NOMO-1 treated with dmso at 0.1 percent for 144 hours (cell line): ENCODE data around the gene ARPC1B.
"Not testable (repeated sequence)": the region's sequence is repeated elsewhere in the genome, so short reads cannot be mapped to it uniquely, and the experiment has no call there.

Source experiments
- DNase-seq: peaks from one replicate; lab custom pipeline; 2025; ENCODE audit not compliant: unreplicated experiment; lab: John Stamatoyannopoulos, UW

The ARPC1B gene

DNA sequence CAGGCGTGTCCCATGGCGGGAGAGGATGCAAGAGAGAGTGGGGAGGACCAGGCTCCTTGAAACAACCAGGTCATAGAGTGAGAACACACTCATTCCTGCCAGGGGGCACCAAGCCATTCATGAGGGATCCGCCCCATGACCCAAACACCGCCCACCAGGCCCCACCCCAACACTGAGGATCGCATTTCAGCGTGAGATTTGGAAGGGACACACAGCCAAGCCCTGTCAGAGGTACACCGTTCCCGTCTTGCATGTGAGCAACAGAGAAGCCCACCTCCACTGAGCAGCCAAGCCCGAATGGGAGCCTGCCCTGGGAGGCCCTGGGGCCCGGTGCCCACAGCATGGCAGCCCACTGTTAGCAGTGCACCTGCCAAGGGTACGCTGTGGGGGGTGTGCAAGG, 7.9 kb upstream of the ARPC1B start:
- no peak for DNase-seq

DNA sequence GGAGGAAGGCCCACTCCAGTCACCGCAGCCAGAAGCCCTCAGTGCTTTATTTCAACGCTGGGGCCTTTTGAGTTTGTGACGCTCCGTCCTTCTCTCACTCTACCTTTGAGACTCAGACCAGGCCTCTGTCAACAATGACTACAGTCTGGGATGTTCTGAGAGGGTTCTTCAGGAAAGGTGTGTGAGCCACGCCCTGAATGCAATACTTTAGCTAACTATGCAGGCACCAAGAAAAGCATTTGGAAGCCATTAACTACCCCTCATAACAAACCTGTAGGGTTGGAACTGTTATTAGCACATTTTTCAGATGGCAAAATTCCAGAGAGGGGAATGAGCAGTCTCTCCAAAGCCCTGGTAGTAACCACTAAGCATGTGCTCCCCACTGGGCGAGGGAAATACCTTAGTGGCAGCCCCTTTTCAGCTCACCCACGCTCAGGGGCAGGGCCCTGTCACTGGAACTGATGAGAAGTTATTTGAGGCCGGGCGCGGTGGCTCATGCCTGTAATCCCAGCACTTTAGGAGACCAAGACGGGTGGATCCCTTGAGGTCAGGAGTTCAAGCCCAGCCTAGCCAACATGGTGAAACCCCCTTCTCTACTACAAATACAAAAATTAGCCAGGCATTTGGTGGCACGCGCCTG, 5.7 kb upstream of the ARPC1B start:
- DNase-seq: no peak

DNA sequence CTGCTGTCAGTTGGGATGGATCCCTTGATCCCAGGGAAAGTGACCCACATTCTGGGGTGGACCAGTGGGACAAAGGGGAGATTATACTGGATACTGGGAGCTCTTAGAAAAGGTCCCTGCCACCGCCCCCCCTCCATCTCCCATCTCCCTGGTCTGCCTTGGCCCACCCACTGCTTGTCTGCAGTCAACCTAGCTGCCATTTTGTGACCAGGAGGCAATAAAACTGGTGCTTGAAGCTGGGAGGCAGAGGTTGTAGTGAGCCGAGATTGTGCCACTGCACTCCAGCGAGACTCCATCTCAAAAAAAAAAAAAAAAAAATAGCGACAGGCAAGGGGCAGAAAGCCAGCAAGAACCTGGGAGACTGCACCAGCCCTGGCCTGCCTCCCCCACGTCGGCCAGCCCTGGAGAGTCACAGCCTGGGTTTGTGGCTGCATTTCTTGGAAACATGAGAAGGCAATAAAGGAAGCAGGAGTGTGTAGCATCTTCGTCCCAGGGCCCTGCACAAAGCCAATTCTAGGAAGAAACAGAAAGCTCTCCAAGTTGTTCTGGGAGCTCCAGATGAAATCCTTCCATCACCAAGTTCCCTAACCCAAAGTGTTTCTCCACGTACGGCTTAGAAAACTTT, 4.7 kb upstream of the ARPC1B start:
- DNase-seq: no peak

DNA sequence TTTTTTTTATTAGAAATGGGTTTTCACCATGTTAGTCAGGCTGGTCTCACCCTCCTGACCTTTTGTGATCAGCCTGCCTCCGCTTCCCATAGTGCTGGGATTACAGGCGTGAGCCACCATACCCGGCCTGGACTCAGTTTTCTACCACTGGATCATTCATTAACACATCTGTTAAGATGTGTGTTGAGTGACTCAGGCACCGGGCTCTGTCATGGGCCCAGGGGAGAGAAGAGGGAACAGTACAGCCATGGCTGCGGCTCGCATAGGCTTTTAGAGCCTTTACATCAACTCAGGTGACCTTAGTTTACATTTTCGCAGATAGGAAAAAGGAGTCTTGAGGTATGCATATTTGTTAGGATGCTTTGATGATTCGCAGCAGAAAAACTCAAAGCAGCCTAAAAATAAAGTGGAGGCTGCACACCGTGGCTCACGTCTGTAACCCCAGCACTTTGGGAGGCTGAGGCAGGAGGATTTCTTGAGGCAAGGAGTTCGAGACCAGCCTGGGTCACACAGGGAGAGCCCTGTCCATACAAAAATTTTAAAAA, 3.1 kb upstream of the ARPC1B start:
- DNase-seq: no peak

DNA sequence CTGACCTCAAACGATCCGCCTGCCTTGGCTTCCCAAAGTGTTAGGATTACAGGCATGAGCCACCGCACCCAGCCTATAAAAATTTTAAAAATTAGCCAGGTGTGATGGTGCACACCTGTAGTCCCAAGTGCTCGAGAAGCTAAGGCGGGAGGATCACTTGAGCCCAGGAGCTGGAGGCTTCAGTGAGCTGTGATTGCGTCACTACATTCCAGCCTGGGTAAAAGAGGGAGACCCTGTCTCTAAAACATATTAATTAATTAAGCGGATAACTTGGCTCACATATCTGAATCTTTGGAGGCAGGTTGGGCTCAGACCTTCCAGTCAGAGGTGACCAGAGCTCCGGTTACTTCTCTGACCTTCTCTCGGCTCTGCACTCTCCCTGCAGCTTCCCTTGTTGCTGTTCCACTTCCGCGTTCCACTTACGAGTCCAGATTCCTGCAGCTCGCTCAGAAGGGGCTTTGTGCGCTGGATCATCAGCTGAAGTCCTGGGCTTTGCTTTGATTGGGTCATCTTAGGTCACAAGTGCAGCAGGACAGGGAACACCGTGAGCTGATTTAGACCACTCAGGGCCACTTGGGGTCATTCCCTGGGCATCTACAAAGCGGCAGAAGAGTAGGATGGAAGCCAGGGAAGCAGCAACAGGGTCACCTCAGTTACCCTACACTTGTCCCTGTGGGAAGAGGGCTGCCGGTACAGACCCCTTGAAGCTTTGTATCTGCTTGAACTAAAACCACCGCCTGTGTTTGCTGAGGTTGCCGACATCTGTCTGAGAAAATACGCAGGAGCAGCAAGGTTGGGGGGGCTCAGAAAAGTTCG, 2.0 kb upstream of the ARPC1B start:
- no peak for DNase-seq

DNA sequence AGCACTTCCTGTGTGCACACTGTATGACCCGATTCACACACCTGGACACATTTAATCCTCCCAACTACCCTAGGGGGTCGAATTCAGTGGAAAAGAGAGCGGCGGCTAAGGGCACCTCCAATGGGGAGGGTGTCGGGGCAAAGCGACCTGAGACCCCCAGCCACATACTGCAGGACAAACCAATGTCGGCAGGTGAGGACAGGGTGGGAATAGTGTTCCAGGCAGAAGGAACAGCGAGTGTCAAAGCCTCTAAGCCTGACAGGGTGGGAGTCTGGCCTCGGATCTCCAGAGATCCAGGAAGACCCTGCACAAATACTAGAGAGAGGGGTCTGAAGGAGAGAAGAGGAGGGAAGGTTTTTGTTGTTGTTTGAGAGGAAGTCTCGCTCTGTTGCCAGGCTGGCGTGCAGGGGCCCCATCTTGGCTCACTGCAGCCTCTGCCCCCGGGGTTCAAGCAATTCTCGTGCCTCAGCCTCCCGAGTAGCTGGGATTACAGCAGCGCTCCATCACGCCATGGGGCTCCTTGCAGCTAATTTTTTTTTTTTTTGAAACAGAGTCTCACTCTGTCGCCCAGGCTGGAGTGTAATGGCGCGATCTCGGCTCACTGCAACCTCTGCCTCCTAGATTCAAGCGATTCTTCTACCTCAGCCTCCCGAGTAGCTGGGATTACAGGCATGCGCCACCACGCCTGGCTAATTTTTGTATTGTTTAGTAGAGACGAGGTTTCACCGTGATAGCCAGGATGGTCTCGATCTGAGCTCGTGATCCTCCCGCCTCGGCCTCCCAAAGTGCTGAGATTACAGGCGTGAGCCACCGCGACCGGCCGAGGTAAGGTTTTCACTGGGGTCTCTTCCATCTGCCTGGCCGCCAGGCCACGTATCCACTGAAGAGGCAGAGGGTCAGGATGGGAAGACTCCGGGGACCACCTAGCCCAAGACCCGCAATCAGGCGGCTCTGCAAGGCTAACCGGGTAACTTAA, 1.2 kb upstream of the ARPC1B start:
- no peak for DNase-seq

DNA sequence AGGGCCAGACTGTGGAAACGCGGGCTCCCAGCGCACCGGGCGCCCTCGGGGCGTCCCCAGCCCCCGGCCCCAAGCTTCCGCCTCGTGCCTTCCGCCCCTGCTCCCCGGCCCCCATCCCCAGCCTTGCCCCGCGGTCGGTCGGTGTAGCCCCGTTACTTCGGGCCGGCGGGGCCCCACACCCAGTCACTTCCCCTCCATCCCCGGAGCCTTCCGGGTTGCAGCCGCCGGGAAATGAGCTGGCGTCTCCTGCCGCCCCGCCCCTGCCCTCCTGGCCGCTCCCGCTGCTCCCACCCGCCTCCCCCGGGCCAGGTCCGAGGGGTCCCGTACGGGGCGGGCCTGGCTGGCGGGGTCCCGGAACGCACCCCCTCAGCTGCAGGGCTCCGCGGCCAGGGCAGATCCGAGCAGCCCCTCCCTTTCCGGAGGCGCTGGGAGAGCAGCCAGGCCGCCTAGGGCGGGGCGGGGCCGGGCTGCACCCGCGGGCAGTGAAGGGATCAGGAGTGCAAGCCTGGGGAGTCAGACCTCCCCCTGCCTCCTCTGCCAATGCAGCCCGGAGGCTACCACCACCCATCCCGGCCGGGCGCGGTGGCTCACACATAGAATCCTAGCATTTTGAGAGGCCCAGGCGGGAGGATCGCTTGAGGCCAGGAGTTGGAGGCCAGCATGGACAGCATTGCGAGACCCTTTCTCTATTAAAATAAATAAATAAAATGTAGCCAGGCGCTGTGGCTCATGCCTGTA, 709 bp downstream of the ARPC1B start:
- DNase-seq: peak; percentile 87

DNA sequence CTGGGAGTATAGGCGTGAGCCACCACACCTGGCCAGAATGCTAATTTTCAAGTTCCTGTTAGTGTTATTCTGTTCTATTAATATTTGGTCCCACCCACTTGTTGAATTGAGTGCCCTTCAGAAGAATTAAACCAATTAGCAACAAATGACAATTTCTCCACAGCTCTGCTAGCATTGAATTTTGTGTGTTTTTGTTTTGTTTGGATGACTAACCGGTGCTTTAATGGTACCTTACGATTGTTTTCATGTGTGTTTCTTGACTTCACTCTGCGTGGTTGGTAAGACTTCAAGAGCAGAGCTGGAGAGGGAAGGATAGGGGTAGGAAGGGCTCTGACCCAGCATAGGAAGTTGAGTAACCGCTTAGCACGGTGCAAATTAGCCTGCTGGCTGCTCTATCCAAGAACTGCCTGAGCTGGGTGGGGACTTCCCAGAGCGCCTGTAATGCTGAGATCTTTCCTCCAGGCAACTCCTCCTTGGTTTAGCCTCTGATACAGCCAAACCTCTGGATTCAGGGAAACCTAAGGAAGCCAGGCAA, 4.6 kb downstream of the ARPC1B start:
- peak; percentile 97 for DNase-seq

DNA sequence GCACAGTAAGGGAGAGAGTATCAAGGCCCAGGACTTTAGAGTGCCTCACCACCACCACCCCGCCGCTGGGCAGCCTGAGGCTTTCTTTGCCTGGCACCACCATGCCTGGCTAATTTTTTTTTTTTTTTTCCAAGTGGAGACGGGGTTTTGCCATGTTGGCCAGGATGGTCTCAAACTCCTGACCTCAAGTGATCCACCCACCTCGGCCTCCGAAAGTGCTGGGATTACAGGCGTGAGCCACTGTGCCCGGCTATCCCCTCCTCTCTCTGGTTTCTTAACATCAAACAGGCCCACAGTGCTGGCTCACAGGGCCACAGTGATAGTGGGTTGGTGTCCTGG, 5.1 kb downstream of the ARPC1B start:
- not testable (repeated sequence) for DNase-seq

DNA sequence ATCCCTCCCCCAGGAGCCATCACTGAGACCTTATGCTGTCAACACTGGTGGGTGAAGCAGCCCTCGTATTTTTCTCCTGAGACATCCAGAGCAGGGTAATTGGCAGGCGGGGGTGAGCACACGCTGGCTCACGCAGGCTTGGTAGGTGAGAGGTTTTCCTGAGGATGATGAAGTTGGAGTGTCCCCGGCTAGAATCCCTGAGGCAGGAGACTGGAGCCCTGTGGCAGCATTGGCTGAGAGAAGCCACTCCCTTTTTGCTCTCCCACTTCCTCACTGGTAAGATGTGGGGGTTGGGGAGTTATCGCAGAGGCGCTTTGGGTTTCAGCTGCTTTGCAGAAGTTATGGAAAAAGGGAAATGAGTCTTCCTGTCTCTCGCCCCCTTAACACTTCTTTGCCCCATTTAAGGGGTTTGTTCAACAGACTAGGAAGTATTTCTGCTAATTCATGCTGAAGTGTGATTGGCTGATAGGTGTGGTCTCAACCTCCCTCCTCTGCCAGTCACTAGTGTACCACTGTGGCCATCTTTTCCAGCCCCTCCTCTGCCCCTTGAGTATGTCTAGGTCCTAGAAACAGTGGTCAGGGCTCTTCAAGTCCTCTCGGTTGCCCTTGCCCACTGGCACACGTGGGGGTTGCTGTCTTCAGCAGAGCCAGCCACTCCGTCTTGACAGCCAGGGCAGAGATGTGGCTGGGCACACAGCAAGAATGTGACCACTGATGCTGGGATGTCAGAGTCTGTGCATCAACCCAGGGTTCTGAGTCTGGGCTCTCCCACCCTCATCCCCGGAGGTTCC, 5.7 kb downstream of the ARPC1B start:
- peak; percentile 98 for DNase-seq

DNA sequence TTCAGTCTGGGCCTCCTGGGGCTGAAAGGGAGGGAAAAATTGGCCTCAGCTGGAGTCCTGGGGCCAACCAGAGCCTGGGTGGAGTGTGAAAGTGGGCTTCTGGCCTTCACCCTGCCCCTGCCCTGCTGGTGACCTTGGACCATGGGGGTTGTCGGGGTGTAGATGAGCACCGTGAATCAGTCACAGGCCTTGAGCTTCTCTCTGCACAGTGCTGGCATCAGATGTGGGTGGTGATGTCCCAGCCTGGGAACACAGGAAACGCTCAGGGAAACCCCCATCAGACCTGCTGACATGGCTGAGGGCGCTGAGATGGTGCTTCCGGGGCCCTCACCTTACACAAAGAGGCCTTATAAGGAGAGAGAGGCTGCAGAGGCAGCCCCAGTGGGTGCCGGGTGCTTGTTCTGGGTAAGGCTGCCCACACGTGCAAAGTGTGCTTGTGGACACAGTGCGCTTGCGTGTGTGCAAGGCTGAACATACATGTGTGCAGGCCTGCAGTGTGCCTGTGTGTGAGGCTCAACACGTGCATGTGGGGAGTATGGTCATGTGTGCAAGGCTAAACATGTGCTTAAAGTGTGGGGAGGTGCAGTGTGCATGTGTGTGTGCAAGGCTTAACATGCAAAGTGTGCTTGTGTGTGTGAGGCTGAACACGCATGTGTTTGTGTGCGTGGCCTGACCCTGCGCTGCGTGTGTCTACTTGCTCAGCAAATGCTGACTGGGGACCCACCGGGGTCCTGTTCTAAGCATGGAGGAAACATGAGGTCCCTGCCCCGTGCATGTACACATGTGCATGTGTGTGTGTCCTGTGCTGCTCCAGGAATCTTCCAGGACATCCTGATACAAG, 6.5 kb downstream of the ARPC1B start:
- no peak for DNase-seq

DNA sequence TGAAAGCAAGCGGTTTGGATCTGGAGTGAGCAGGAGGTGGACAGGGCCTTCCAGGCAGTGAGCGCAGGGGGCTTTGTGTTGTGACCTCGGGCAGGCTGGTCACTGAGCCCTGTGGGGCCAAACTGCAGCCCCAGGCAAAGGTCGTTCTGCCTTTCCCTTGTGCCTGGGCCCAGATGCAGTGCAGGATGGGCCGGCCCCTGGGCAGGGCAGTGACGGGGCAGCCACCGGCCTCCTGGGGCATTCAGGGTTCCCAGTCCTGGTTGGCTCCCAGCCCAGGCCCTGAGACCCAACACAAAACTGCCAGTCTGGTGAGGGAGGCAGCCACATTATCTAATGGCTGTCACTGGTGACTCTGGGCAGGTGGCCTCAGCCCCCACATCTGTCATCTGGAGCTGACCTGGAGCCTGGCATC, 7.1 kb downstream of the ARPC1B start:
- no peak for DNase-seq

DNA sequence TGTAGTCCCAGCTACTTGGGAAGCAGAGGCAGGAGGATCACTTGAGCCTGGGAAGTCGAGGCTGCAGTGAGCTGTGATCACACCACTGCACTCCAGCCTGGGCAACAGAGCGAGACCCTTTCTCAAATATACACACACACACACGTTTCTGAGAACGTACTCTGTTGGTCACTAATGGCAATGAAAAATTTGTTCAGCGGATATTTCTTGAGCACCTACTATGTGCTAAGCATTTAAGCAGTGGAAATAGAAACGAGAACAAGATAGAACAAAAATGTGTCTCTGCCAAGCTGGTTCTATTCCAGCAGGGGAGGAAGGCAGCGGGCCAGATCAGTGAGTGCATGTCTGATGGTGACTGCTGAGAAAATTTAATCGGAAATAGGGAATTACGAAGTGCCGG, 8.7 kb downstream of the ARPC1B start:
- no peak for DNase-seq

DNA sequence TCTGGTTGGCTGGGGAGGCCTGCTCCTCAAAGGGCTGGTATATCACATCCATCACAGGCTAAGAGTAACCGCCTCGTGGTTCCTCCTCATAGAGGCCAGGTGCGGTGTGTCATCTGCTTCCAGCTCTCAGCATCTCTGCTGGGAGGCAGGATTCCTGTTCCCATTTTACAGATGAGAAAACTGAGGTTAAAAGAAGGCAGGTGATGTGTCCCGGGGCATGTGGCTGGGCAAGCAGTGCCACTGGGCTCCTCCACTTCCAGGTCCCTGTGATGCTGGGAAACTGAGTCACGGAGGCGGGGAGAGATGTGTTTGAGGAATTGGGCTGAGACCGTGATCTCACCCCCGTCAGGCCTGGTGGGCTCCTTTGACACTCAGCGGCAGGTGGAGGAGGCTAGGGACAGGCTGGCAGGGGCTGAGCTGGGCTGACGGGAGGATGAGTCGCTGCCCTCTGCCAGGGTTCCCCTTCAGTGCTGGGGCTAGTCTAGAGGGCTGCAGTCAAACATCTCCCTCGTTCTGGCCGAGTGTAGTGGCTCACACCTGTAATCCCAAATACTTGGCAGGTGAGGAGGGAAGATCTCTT, 9.4 kb downstream of the ARPC1B start:
- DNase-seq: no peak

DNA sequence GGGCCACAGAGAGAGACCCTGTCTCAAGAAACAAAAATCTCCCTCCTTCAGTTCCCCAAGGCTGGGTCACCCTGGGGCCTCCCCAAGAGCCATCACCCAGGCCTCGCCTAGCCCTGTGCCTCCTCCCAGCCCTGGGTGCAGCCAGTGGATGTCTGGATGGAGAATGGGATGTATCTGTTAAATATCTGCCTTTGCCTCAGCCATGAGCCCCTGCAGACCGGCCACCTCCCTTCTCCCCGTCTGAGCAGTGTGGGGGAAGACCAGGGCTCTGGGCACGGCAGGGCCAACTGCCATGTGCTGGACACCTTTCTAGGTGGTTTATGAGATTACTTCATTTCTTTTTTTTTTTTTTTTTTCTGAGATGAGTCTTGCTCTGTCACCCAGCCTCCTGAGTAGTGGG, 10.0 kb downstream of the ARPC1B start:
- DNase-seq: no peak

DNA sequence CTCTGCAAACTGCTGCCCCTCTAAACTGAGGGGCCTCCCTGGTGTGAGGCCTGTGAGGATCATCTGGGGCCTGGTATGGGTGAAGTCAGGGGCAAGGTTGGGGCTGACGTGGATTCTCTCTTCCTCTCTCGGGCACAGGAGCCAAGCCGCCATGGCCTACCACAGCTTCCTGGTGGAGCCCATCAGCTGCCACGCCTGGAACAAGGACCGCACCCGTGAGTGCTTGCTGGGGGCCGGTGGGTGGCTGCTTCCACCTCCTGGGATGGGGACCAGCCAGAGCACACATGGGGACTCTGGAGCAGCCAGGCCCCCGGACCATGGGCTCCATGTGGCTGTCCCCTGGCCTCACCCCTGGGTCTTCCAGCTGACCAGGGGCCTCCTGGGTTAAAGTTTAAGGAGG, 11.0 kb downstream of the ARPC1B start:
- DNase-seq: no peak

DNA sequence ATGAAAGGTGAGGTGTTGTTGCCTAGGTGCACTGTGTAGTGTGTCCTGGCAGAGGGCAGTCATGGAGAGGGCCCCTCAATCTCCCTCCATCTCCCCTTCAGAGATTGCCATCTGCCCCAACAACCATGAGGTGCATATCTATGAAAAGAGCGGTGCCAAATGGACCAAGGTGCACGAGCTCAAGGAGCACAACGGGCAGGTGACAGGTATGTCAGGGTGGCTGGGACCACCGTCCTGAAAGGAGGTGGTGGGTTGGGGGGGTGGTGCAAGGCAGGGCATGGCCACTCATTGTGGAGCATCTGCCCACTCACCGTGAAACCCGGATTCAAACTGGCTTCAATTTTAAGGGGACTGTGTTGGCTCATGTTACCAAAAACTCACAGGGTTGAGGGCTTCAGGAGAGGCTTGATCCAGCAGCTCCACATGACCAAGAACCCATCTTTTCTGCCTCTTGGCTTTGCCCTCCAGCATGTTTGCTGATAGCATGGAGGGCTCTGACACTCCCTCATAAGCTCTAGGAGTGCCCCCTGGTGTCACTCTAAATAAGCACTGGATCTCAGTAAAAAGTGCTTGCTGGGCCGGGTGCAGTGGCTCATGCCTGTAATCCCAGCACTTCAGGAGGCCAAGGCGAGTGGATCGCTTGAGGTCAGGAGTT, 12.2 kb downstream of the ARPC1B start:
- DNase-seq: peak; percentile 33
